Measurements from ENCODE around the gene ZBTB39. TPM values are rescaled to one million over a fixed set of nuclear protein-coding genes. Genes with fewer than 3 reads are reported as not detected.
A peak's percentile ranks its signal among the peaks of the same experiment; 100 is the strongest.
"Not testable (repeated sequence)": the region's sequence is repeated elsewhere in the genome, so short reads cannot be mapped to it uniquely, and the experiment has no call there.

Gene ZBTB39, protein sequence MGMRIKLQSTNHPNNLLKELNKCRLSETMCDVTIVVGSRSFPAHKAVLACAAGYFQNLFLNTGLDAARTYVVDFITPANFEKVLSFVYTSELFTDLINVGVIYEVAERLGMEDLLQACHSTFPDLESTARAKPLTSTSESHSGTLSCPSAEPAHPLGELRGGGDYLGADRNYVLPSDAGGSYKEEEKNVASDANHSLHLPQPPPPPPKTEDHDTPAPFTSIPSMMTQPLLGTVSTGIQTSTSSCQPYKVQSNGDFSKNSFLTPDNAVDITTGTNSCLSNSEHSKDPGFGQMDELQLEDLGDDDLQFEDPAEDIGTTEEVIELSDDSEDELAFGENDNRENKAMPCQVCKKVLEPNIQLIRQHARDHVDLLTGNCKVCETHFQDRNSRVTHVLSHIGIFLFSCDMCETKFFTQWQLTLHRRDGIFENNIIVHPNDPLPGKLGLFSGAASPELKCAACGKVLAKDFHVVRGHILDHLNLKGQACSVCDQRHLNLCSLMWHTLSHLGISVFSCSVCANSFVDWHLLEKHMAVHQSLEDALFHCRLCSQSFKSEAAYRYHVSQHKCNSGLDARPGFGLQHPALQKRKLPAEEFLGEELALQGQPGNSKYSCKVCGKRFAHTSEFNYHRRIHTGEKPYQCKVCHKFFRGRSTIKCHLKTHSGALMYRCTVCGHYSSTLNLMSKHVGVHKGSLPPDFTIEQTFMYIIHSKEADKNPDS
- 1 to 10 TPM; 3.0 to 5.9 TPM for total RNA-seq

DNA sequence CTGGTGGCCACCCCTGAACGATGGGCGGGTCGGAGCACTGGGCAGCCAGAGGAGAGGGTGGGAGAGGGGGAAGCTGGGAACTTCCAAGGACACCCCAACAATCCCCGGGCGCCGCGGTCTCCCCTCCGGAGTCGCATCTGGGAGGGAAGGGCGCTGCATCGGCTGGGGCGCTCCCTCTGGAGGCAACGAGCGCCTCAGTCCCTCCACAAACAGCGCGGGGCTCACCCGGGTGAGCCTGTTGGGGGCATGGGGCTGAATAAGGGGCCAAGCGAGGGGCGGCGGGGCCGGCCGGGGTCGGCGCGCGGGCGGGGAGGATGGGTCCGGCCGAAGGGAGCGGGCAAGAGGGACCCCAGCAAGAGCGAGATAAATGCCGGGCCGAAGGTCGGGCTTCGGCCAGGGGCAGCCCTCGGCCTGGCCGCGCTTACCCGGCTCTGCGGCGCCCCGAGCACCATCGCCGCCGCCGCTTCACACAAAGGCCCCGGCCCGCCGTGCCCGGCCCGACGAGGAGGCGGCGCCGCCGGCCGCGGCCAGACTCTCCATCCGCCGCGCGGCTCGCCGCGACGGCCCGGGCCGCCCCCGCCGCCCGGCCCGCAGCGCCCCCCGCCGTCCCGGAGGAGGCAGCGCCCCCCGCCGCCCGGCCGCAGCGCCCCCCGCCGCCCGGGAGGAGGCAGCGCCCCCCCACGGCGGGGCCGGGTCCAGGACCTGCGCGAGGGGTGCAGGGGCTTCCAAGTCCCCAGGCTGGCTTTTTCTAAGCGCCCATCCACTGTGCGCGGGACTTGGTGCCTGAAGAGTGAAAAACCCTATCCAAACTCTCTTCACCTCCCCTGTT lies at the start of gene ZBTB39:
Gene ZBTB39, minus strand, starts transcription at position 567 of the 829 bp plus-strand sequence. CDS start 1,629 bp downstream, outside the sequence.
- Histone ChIP-seq H3K4me1 (peaks cover 0 to 32% of the 10 kb centered on the region in 2 donors), H3K36me3 (peaks cover 29% of the 10 kb centered on the region), H3K27me3 (no peaks in the 10 kb centered on the region), H3K27ac (peak within 1 kb of the TSS; percentile 78 to 87), H3K4me3 (peak within 1 kb of the TSS; percentile 90 to 96), H3K9me3 (no peaks in the 10 kb centered on the region)
- DNase-seq (ENCODE audit: low spot score): no peak
- peak; percentile 57 to 67 for TF ChIP-seq CTCF (IDR thresholded peaks at IDR 0.05)

- Histone ChIP-seq H3K9me3 (no peaks in the 10 kb centered on the region), H3K4me3 (no peak overlapping the region), H3K27ac (no peak overlapping the region), H3K27me3 (no peaks in the 10 kb centered on the region), H3K4me1 (no peaks in the 10 kb centered on the region), H3K36me3 (peaks cover 5% of the 10 kb centered on the region)
- DNase-seq (ENCODE audit: low spot score): no peak
- no peak for TF ChIP-seq CTCF (IDR thresholded peaks at IDR 0.05)
These were observed 49.5 kb upstream of the ZBTB39 start for GRCh38 chr12:57055824-57056223.

- H3K4me1 ChIP-seq; H3K4me3 ChIP-seq; H3K36me3 ChIP-seq; H3K27ac ChIP-seq; DNase-seq (ENCODE audit: low spot score); H3K9me3 ChIP-seq; H3K27me3 ChIP-seq: not testable (repeated sequence)
These were observed 47.6 kb upstream of the ZBTB39 start for GRCh38 chr12:57053901-57054300.

DNA sequence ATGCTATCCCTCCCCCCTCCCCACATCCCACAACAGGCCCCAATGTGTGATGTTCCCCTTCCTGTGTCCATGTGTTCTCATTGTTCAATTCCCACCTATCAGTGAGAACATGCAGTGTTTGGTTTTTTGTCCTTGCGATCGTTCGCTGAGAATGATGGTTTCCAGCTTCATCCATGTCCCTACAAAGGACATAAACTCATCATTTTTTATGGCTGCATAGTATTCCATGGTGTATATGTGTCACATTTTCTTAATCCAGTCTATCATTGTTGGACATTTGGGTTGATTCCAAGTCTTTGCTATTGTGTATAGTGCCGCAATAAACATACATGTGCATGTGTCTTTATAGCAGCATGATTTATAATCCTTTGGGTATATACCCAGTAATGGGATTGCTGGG lies 46.8 kb upstream of the ZBTB39 start:
- not testable (repeated sequence) for H3K36me3 ChIP-seq; H3K27ac ChIP-seq; DNase-seq (ENCODE audit: low spot score); H3K4me3 ChIP-seq; H3K4me1 ChIP-seq; H3K9me3 ChIP-seq; H3K27me3 ChIP-seq

- no peak for DNase-seq (ENCODE audit: low spot score)
- H3K9me3 ChIP-seq: no peaks in the 10 kb centered on the region
- no peak overlapping the region for H3K27ac ChIP-seq
- H3K36me3 ChIP-seq: no peaks in the 10 kb centered on the region
- no peak overlapping the region for H3K4me3 ChIP-seq
- H3K27me3 ChIP-seq: no peaks in the 10 kb centered on the region
- H3K4me1 ChIP-seq: no peaks in the 10 kb centered on the region
- TF ChIP-seq CTCF (IDR thresholded peaks at IDR 0.05): no peak
These were observed 44.7 kb upstream of the ZBTB39 start for GRCh38 chr12:57051011-57051410.

- no peak for DNase-seq (ENCODE audit: low spot score)
- H3K9me3 ChIP-seq: no peaks in the 10 kb centered on the region
- no peaks in the 10 kb centered on the region for H3K27me3 ChIP-seq
- no peak within 1 kb of the TSS for H3K4me3 ChIP-seq
- no peaks in the 10 kb centered on the region for H3K36me3 ChIP-seq
- no peak for TF ChIP-seq CTCF (IDR thresholded peaks at IDR 0.05)
- no peak within 1 kb of the TSS for H3K27ac ChIP-seq
- no peaks in the 10 kb centered on the region for H3K4me1 ChIP-seq
These were observed 43.5 kb upstream of the ZBTB39 start, which contains the start of gene MYO1A for GRCh38 chr12:57049890-57050289. TSS of gene MYO1A (minus strand) at chr12:57050129. CDS start at chr12:57048323, 1,806 bp downstream.
